Omental fat pad (tissue), 4 donors: ENCODE data around the gene SDK1. TPM values are rescaled to one million over a fixed set of nuclear protein-coding genes. Genes with fewer than 3 reads are reported as not detected.

Source experiments
- ATAC-seq: fragments of 150-250 bp; one replicate; pipeline ENCODE4 v1.9.1; 2016; ENCODE audit warnings: mild to moderate bottlenecking, moderate library complexity; ENCODE audit not compliant: low FRiP score
- DNase-seq: peaks from one replicate; pipeline ENCODE4 v3.0.0-alpha.2; 2019; ENCODE audit warnings: low spot score
- total RNA-seq, 4 donors: library from RNA; depleted of rRNA; stranded (reverse); fragments of >200 nt; gene quantifications; one replicate each; pipeline ENCODE4 v1.1.0, GENCODE V29; 2016
- TF ChIP-seq, protein P1 (sequence below), 3 donors: fragments of 450-650 bp; IDR thresholded peaks; one replicate each; pipeline ENCODE4 v1.5.1; 2016 to 2017; ENCODE audit warnings: antibody characterized with exemption in 3 of 3, mild to moderate bottlenecking in 3 of 3, moderate library complexity in 2 of 3

Gene SDK1
- total RNA-seq, 4 donors from 2014 or later = 2.5 to 14.7 (median 5.4) TPM

DNA sequence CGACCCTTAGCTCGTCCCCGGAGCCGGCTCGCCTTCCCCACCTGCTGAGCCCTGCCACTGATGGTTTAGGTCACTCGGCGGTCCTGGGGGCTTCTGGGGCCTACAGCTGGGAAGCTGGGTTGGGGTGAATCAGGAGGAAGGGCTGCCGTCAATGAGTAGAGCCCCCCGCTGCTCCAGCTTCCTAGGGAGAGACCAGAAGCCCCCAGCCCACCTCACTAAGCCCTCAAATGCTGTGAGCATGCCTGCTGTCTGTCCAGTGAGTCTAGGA is 885.4 kb downstream of the SDK1 start:
- TF ChIP-seq, protein P1, sequence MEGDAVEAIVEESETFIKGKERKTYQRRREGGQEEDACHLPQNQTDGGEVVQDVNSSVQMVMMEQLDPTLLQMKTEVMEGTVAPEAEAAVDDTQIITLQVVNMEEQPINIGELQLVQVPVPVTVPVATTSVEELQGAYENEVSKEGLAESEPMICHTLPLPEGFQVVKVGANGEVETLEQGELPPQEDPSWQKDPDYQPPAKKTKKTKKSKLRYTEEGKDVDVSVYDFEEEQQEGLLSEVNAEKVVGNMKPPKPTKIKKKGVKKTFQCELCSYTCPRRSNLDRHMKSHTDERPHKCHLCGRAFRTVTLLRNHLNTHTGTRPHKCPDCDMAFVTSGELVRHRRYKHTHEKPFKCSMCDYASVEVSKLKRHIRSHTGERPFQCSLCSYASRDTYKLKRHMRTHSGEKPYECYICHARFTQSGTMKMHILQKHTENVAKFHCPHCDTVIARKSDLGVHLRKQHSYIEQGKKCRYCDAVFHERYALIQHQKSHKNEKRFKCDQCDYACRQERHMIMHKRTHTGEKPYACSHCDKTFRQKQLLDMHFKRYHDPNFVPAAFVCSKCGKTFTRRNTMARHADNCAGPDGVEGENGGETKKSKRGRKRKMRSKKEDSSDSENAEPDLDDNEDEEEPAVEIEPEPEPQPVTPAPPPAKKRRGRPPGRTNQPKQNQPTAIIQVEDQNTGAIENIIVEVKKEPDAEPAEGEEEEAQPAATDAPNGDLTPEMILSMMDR (IDR thresholded peaks at IDR 0.05) = no peak
- no peak for DNase-seq
- no peak for ATAC-seq

DNA sequence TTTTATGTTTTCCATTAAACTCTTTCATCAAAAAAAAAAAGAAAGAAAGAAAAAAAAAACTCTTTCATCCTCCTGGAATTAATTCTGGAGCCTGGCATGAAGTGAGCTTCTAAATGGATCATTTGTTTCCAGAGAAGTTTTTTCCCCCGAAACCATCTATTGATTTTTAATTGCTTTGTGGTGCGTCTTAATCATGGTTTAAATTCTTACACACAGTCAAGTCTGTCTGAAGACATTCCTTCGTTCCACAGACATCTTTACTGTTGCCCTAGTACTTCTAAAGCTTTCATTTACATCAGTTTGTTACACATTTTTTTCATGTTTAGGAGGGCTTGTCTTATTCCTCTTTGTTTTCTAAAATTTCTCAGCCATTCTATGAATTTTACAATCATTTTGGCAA is 887.6 kb downstream of the SDK1 start:
- DNase-seq (no peak), ATAC-seq (no peak)
- TF ChIP-seq, protein P1 (IDR thresholded peaks at IDR 0.05) = no peak

DNA sequence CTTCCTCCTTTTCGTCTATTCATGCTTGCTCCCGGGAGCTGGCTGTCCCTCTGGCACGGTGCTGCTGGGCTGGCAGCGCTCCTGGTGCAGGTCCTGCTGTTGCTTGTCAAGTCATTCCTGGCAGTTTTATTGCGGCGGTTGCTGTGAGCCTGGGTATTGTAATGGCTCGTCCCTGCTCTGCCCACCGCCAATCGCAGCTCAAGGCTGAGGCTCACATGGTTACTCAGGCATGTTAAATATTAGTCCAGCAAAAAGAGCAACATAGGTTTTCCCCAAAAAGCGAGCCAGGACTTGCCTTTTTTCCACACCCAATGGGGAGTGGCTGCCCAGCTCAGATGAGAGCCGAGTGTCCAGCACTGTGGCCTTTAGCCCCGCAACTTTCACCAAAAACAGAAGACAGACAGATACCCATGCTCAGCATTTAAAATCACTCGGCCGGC is 888.1 kb downstream of the SDK1 start:
- ATAC-seq (peak; percentile 34), DNase-seq (no peak)
- TF ChIP-seq, protein P1 (IDR thresholded peaks at IDR 0.05) = no peak

DNA sequence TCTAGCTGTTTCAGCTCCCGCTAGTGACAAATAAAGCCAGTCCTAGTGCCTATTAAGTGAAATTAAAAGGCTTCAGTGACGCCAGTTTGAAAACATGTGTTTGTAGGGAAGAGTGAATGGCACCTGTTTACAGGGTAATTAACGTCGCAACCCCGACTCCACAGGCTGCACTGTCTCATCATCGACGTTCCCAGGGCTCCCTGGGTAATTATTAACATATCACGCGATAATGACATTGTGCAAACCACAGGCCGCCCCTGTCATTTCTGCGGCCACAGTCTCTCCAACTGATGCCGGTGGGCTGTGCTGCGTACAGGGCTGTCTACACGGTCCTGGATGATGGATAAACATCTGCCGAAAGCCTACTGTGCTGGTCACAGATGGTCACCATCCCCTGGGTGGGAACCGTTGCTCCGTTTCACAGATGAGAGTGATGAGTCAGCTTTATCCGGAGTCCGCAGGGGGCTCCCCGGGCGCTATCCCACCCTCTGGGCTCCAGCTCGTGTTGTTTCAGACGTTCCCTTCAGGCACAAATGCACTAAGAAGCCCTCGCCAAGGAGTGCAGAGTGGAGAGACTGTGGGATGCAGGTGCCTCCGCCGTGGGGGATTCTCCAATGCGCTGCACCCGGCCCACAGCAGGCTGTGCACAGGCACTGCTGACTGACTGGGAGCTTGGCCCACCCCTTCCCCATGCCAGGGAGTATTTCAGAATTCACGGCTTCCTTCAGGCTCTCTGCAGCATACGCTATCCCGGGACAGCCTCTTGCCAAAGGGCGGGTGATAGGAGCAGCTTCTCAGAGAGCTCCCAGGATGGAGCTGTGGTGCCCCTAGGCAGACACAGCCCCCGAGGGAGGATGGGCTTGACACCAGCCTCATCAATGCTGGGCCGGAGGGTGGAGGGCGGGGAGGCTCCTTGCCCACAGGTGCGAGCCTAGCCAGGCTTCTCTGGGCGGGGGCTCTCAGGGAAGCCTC is 889.2 kb downstream of the SDK1 start:
- DNase-seq (no peak), ATAC-seq (no peak)
- TF ChIP-seq, protein P1 (IDR thresholded peaks at IDR 0.05) = no peak

DNA sequence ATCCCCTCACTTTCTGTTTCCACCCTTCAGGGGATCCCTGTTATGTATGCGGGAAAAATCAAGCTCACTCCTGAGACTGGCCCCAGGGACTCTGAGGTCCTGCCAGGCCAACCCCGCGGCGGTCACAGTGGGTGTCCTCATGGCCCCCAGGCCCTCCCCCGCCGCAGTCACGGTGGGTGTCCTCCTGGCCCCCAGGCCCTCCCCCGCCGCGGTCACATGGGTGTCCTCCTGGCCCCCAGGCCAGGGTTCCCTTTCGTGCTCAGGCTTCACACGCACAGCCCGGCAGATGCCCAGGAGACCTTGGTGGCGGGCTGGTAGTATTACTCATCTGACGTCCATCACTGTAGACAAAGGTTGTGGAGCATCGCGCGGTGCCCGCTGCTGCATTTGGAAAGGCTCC is 890.0 kb downstream of the SDK1 start:
- ATAC-seq (no peak), DNase-seq (no peak)
- TF ChIP-seq, protein P1 (IDR thresholded peaks at IDR 0.05) = no peak

DNA sequence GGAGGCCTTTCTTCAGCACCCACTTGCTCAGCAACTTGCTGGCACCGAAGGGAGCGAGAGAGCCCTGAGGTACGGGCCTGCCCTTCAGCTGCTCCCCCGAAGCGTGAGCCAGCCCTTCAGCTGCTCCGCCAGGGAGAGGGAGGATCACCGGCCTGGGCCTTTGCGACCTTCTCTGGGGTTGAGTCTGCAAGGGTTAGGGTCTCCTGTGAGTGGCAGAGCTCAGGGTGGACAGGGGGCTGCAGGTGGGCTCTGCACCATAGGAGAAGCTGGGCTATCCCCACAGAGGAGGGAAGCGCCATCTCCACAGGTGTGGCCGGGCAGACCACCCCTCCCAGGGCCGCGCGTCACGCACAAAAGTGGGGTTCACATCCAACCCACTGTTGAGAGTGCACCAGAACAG is 890.5 kb downstream of the SDK1 start:
- no peak for DNase-seq
- ATAC-seq = no peak
- TF ChIP-seq, protein P1 (IDR thresholded peaks at IDR 0.05) = no peak

DNA sequence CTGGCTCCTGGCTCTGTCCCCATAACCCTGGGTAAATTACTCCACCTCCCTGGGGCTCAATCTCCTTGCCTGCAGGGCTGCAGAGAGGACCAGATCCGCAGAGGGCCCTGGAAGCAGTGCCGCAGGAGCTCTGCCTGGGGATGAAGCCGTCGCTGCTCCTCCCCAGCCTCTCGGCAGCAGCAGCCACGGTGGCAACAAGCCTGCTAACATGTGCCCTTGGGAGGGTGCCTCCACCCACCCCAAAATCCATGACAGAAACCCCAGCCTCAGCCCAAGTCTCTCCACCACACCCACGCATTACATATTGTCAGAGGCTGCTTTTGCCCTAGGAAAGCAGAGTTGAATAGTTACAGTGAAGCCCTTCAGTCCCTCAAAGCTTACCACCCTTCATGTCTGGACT is 894.6 kb downstream of the SDK1 start:
- DNase-seq = no peak
- TF ChIP-seq, protein P1 (IDR thresholded peaks at IDR 0.05) = no peak
- ATAC-seq = no peak
